ENCODE results near the gene EXD3.

EXD3 gene

DNA sequence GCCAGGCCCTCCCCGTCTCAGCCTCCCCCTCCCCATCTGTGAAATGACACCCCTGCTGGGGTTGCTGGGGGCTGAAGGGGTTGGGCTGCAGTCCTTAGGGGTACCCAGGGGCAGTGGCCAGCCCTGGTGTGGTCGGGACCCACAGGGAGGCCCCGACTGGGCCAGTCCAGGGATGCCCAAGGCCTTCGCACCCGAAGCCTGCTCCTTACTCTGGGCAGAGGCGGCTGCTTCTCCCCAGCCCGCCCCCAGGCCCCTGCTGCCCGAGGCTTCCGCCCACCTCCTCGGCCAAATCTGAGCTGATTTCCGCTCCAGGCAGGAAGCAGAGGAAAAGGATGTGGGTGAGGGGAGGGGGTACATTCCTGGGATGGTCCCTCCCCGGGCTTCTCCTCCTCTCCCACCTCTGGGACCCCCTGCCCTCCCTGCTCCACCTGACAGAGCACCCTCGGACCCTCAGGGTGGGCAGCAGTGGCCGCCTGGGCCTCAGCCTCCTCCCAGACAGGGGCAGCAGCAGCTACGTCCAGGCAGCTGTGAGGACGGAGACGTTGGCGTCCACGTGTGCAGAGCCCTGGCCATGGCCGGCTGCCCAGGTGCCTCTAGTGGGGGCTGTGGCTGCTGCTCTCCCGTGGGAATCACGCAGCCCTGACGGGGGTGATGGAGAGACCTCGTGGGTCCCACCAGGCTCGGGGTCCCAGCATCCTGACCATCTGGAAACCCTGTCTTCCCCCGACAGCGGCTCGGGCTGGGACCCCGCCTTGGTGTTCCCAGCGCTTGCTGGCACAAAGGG lies 116.7 kb downstream of the EXD3 start:
- DNase-seq (ENCODE audit: low spot score) = no peak

DNA sequence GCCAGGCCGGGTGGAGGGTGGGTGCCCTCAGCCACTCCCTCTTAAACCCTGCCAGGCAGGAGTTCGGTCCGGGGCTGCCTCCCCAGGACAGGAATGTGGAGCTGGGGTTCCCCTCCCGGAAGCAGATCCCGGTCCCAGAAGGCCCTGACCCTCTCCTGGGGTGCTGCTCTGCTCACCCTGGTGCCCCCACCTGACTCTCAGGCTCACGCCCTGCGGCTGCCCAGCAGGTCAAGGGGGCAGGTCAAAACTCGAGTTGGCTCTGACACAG lies 117.2 kb downstream of the EXD3 start:
- DNase-seq (ENCODE audit: low spot score) = no peak

DNA sequence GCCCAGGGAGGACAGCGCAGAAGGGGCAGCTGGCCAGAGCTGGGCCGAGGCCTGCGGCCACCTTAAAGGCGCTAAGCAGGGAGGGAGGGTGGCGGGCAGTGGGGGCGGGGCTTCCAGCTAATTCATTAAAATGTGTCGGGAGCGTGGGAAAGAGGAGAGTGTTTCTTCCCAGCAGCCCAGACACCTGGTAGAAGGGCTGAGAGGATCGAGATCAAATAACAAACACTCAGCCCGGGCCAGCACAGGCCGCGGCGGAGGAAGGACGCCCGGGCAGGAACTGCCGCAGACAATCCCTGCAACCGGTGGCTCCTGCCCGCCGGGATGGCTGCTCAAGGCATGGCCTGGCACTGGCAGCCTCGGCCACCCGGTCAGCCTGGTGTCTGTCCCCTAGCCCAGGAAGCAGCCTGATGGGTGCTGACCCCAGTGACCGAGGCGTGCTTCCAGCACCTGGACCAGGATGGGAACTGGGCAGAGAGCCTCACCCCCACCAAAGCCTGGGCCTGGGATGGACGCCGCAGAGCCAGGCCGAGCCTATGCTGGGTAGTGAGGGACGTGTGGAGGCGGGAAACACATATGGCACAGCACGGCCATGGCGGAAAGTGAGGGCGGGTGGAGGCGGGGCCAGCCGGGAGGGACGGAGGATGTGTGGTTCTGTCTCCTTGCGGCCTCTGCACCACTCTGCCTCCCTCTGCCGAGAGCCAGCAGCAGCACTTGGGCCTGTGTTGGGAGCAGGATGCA lies 117.7 kb downstream of the EXD3 start:
- DNase-seq (ENCODE audit: low spot score) = peak; percentile 61

DNA sequence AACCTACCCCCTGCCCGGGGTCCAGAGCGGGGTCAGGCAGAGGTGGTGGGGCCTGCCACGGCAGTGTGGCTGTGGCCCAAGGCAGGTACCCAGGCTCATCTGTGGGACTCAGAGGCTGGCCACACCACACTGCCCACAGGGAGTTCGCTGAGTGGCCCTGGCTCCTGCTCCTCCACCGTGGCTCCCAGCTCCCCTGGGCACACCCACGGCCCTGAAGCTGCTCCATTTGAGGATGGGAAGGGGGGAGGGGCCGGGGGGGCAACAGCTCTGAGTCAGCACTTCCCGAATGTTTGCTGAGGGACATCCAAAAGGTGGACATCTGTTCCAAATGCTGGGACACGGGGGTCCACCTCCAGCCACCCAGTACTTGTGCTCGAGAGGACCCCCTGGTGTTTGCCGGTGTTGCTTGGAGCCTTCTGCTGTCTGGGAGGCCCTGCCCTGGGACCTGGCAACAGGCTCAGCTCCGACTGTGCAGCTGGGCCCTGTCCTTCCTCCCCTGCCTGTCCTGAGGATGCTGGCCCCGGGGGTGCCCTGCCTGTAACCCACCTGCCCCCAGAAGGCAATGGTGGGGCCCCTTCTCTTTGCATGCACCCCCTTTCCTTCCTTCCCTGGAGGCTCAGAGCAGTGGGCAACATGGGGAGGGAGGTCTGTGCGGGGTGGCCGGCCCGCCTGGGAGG lies 118.4 kb downstream of the EXD3 start:
- DNase-seq (ENCODE audit: low spot score) = no peak

DNA sequence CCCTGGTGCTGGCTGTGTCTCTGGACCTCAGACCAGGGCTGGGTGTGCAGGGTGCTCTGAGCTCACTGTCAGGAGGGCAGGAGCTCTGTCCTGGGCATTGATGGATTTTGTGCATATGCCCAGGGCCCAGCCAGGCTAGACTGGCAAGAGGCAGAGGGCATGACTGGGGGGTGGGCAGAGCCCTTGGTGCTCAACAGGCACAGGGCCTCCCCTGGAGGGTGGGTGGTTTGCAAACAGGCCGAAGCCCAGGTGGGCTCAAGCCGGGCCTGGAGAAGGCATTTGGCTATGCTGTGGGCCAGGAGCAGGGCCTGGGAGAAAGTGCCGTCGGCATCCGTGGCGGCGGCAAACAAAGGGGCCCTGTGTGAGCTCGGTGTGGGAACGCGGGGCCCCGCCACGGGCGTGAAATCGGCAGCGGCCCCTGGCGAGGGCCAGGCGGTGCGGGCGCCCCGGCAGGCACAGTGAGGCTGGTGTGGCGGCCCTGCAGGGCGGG lies 119.0 kb downstream of the EXD3 start:
- DNase-seq (ENCODE audit: low spot score) = no peak

DNA sequence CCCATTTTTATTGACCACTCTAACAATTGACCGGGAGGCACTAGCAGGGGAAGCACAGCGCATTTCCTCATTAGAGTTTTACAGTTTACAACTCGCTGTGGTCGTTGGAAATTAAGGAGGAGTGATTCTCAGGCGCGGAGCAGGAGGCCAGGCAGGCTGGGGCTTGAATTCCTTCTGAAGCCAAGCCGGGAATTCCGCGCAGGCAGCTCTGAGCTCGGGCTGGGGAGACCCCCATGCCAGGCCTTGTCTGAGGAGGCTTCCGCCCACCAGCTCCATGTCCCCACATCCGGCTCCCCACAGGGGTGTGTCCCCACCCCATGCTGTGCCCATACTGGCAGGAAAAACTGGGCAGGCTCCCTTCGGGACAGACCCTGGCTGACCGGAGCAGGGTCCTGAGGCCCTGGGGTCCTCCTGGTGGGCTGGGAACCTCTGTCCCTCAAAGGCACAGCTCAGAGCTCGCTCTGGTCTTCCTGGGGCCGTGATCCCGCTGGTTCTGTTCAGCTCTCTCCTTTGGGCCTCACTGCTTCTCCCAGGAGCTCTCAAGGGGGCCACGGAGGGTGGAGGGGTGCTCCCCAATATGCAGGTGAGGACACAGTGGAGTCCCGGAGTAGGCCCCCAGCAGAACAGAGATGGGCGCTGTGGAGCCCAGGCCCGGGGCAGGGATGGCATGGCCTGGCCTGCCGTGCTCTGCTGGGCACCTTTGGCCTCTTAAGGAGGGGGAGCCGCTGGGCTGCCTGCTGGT lies 119.6 kb downstream of the EXD3 start:
- peak; percentile 55 for DNase-seq (ENCODE audit: low spot score)

DNA sequence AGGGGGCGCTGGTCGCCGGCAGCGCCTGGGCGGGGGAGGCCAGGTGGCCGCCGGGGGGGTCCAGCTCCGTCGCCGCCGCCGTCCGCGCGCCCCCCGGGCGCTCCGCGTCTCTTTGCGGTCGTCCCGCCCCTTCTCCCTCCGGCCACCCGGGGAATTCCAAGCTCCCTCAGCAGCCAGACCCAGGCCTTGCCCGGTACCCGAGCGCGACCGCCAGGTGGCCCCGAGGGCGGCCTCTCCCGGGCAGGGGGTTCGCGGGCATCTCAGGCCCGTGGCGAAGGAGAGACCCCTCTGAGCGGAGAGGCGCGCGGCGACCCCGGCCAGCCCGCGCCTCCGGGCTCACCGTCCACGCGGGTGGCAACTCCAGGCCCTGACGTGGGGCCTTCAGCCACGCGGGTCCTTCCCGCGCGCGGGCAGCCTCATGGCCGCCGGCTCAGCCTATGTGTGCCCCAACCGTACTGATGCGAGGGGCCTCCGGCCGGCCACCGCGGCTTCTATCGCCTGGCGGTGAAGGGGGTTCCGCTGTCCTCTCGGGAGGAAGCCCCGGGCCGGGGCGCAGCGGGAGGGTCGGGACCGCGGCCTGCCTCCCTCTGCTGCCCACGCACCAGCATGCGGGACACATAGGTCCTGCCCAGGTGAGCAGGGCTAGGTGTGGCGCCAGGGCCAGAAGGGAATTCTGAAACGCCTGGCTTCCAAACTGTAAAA lies 120.4 kb downstream of the EXD3 start:
- no peak for DNase-seq (ENCODE audit: low spot score)

DNA sequence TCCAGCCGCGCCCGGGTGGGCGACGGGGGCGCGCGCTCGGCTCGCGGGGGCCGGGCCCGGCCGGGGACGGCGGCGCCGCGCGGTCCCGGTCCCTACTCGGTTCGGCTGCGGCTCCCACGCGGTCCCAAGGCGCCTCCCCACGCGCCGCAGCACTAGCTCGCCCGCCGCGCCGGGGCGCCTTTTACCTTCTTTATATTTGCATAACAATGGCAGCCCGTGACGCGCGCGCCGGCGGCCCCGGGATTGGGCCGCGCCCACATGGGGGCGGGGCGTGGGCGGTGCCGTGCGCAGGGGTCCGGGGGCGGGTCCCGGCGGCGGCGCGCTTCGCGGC lies 120.9 kb downstream of the EXD3 start, which contains the start of gene NRARP:
TSS of gene NRARP (minus strand) at position 154 of the 331 bp plus-strand sequence. CDS start 343 bp downstream, outside the sequence.
- peak; percentile 61 for DNase-seq (ENCODE audit: low spot score)

DNA sequence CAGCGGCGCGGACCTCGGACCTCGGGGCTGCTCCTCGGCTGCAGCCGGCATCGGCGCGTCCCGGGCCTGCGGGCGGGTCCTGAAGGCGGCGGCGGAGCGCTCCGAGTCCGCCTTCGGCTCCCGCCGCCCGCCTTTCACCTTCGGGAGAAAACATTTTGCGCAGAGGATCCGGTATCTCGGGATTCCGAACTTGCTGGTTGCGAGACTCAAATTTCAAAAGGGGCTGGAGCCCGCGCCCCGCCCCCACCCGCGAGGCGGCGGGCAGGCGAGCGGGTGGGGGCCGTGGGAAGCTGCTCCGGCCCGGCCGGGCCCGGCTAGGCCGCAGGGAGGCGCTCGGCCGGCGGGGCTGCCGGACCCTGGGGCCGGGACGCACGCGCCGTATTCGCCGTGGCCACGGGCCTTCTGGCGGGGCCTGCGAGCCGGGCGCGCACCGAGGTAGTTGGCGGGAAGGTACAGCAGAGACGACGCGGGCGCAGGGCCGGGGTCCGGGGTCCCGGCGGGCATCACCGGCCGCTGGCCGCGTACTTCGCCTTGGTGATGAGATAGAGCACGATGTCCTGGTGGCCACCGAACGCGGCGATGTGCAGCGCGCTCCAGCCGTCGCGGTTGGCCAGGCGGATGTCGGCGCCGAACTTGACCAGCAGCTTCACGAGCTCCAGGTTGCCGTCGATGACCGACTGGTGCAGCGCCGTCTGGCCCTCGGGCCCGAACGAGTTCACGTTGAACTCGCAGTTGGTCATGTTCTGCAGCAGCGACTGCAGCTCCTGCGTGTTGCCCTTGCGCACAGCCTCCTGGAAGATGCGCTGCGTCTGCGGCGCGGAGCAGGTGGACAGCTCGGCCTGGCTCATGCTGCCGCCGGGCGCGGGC lies 121.6 kb downstream of the EXD3 start:
- DNase-seq (ENCODE audit: low spot score) = peak; percentile 48

DNA sequence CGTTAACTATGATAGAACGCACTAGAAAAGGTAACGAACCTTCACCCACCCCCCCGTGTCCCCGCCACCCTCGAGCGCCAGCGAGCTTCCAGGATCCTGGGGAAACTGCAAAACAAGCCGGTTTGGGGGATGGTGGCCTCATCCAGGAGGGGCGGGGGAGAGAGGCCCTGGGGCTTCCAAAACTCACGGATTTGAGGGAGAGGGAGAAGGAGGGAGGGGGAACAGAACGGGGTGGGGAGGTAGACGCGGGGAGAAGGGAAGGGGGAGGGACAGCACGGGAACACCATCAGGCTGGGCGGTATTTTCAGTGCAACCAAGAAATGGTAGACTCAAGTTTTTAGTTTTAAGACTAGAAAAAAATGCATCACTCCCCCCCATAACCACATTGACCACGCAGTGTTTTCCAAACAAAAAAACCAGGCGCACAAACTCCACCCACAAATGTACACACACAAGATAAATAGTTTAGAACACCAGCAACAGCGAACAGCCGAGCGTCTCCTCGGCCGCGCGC lies 122.3 kb downstream of the EXD3 start:
- no peak for DNase-seq (ENCODE audit: low spot score)

DNA sequence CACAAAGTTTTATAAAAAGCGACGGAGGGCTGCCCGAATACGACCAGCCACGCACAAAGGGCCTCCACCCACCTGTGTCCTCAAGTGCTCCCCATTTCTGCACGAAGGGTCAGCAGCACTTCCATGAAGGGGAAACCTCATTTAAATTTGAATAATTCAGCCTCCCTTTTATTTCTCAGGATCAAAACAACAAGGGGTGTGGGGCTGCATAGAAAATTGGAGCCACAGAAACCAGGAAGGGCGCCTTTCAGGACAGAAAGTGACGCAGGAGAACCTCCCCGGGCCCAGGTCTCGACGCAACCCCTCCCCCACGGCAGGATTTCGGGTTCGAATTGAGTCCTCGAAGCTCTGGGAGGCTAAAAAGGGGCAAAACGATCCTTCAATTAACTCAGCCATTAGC lies 123.0 kb downstream of the EXD3 start:
- DNase-seq (ENCODE audit: low spot score) = no peak

DNA sequence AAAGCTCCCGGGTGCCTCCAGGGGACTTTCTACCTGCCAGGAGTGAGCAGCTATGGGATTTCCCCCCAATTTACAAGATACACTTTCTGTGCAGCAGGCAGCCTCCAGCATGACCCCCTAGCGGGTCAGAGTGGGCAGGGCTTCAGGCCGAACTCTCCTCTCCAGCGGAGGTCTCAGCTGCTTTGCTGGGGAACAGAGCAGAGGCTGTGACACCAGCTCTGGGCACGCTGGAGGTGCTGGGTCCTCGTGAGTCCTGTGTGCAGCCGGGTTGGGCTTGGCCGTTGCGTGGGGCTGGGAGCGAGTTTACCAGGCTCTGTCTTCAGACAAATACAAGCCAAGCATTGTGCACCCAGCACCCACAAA lies 123.8 kb downstream of the EXD3 start:
- DNase-seq (ENCODE audit: low spot score) = no peak

DNA sequence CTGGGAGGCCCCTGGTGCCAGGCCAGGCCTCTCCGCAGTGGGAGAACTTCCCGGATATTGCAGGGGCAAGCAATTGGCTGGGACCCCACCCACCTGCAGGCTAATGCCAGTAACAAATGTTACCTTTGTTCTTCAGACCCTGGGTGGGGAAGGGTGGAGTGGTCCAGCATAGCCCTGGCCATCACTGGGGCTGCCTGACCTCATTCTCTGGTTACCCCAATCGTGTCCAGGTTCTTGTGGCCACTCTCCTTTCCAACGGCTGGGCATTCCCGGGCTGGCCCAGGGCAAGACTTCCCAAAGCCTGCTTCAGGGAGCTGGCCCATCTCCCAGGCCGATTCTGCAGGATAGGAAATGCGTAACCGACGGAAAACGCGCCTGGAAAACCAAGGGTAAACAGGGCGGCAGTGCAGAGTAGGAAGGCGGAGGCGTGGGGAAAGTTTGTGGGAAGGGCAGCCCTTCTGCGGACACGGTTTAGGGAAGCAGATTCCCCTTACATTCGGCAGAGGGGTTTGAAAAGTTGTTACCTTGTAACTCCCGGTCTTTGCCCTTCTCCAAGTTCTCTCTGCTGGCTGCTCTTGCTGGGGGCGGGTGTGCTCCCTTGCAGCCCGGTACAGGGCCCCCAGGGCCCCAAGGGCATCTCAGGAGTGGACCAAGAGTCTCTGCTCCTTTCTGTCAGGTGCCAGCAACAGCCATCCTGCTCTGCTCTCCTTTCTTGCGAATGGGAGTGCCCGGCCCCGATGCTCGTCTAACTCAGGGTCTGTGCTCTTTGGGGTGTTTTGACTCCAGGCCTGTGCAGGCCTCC lies 124.4 kb downstream of the EXD3 start:
- peak; percentile 38 for DNase-seq (ENCODE audit: low spot score)

DNA sequence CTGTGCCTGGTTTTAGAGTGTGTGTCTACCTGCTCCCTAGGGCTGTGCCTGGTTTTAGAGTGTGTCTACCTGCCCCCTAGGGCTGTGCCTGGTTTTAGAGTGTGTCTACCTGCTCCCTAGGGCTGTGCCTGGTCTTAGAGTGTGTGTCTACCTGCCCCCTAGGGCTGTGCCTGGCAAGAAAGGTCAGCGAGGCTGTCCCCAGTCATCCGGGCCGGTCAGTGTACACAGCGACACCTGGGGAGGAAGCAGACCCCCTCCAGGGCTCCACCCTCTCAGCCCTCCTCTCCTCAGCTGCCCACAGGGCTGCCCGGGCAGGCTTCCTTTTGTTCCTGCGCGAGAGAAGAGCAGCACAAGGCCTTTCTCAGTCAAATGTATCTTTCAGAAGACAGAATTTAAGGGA lies 125.0 kb downstream of the EXD3 start:
- DNase-seq (ENCODE audit: low spot score) = no peak

DNA sequence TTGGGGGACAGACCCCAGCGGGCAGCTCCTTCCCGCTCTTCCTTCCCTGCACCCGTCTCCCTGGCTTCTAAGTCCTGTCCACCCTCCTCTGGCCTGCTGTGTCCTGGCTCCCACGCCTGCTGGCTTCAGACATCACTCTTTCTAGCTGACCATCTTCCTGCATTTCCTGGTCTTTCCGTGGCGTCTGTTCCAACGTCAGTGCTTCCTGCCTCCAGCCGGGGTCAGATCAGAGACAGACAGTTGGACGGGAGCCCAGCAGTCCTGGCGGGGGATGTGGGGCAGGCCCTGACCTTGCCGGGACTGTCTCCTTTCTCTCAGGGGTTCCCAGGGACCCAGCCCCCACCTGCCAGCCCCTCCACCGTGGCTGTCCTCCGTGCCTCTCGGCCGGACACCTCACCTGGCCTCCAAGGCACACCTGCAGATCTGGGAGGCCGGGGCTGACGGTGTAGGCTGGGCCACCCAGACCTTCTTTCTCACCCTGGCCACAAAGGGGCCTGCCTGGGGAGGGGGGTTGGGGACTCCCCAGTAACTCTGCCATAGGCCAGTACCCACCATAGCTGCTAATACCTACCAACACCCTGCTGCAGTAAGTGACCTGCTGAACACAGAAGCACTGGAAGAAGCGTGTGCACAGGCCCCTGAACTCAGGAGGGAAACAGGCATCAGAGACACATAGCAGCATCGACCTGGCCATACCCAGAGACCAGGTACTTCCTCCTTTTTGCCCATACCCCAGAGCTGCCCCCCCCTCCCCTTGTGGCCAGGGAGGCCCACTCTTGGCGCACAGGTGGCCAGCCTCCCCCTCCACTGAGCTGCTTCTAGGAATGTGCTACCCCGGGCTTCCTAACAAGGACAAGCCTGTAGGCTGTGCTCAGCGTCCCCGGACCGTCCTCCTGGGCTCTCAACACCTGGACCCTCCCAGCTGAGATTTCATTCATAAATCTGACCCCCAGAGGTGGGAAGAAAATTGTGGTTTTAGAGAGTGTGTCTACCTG lies 126.0 kb downstream of the EXD3 start:
- DNase-seq (ENCODE audit: low spot score) = no peak

DNA sequence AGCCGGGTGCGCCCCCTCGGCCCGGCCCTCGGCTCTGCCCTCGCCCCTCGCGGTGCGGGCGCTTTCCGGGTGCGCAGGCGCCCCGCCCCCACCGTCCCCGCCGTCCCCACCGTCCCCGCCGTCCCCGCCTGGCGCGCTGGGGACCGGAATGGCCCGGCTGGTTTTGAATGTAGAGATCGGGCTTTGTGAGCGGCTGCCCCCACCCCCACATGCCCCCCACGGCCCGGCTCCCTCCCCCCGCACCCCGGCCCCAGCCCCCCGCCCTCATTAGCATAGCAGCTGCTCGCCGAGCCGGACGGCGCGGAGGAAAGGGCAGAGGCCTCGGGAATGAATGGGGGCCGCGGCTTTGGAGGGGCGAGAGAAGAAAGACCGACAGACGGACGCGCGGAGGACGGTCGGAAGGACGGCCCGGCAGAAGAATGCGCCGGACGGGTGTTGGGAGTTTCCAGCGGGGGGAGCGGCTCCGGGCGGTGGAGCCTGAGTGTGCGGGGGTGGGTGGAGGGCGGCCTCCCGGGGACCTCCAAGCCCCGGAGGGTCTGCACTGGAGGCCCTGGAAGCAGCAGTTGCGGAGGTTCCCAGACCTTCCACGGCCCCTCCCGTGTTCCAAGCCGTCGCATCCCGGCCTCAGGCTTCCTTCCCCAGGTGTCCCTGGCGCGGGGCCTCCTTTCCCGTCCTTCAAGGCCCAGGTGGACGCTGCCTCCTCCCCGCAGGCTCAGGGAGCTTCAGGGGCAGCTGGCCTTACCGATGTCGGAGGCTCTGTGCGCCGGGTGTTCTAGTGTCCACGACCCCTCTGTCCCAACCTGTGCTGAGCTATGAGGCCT lies 126.9 kb downstream of the EXD3 start:
- no peak for DNase-seq (ENCODE audit: low spot score)

DNA sequence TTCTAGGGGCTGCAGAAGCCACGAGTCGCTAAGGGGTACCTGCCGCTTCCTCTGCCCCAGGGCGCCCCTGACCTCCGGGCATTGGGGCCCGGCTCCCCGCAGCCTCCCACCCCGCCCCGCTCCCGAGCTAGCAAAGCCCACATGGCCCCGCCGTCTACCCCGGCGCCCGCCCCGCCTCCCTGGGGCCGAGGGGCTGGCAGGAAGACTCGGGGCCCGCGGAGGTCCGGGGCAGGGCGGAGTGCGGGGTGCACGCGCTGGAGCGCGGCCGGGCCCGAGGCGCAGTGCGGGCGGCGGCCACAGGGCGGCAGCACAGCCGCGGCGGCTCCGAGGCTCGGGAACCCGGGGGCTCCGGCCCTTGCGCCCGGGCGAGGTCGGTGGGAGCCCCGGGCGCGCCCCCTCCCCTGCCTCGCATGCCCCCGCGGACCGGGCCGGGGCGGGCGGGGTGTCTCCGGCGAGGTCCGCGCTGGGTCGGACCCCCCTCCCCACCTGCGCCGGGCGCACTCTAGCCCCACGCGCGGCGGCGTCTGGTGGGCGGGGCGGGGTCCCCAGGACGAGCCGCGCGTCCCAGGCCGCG lies 127.6 kb downstream of the EXD3 start:
- DNase-seq (ENCODE audit: low spot score) = no peak

All from cerebellar cortex (tissue), 1 donor.